Endothelial cell of umbilical vein (primary cell): ENCODE results near the gene ALDH1A3. TPM values are rescaled to one million over a fixed set of nuclear protein-coding genes. Genes with fewer than 3 reads are reported as not detected.

Experiments
- BruUV-seq: library from RNA; stranded (reverse); fragments of 400-500 nt; replicated peaks from 2 replicates; lab custom pipeline; 2021; lab: Mats Ljungman, UMichigan
- CTCF ChIA-PET: fragments of 300-600, 350-600 bp; sonication (Branson Sonifier 250); formaldehyde crosslinking; loops from one replicate; lab custom pipeline; 2021; ENCODE audit warnings: antibody characterized with exemption, inconsistent platforms; lab: Charles Lee
- POLR2A ChIA-PET: fragments of 300-600, 350-600 bp; sonication (Branson Sonifier 250); formaldehyde crosslinking; loops from one replicate; lab custom pipeline; 2021; ENCODE audit warnings: antibody characterized with exemption, inconsistent platforms; lab: Charles Lee
- DNase-seq: peaks from one replicate; pipeline ENCODE4 v3.0.0-alpha.2; 2011; ENCODE audit warnings: low read depth, low spot score
- FAIRE-seq: peaks from 2 replicates; lab custom pipeline; 2011; peaks lifted over from hg19 to GRCh38; lab: Jason Lieb, UNC
- H2AFZ ChIP-seq: 2 replicates; pipeline ENCODE4 v1.6.0; 2012; ENCODE audit warnings: low read depth, low read length, control low read depth, inconsistent platforms
- H3K27ac ChIP-seq: 2 replicates; pipeline ENCODE4 v1.5.1; 2011; ENCODE audit warnings: low read depth, mild to moderate bottlenecking, control low read depth, low read length, moderate library complexity; ENCODE audit not compliant: insufficient read depth
- H3K27me3 ChIP-seq, 2 experiments: 2 replicates each; pipeline versions ENCODE4 v1.6.0 to v1.6.1; 2011; ENCODE audit warnings: low read length in 2 of 2, mixed read lengths in 1 of 2; ENCODE audit not compliant: control insufficient read depth in 2 of 2, insufficient read depth in 2 of 2
- H3K36me3 ChIP-seq, 2 experiments: 2 replicates in 1 of 2; 3 replicates in 1 of 2; pipeline ENCODE4 v1.5.1; 2011; ENCODE audit warnings: low read length in 2 of 2, mild to moderate bottlenecking in 1 of 2, moderate library complexity in 1 of 2; ENCODE audit not compliant: control insufficient read depth in 2 of 2, insufficient read depth in 2 of 2; ENCODE audit errors: extremely low read depth in 1 of 2
- H3K4me1 ChIP-seq: 3 replicates; pipeline ENCODE4 v1.5.1; 2011; ENCODE audit warnings: mild to moderate bottlenecking, low read length; ENCODE audit not compliant: control insufficient read depth, insufficient read depth; ENCODE audit errors: extremely low read depth
- H3K4me2 ChIP-seq: 2 replicates; pipeline ENCODE4 v1.6.1; 2011; ENCODE audit warnings: low read length, control low read depth, mixed read lengths; ENCODE audit not compliant: insufficient read depth
- H3K4me3 ChIP-seq, 3 experiments: fragments of 200-600 bp in 1 of 3; sonication (generic), shearing (Covaris generic) in 1 of 3; replicated peaks in 1 of 3; 2 replicates each; pipeline ENCODE4 v1.5.1; 2011 to 2016; ENCODE audit warnings: control low read depth in 3 of 3, low read length in 3 of 3, mild to moderate bottlenecking in 2 of 3, inconsistent platforms in 1 of 3, low read depth in 1 of 3, moderate library complexity in 1 of 3; ENCODE audit not compliant: insufficient read depth in 1 of 3
- H3K79me2 ChIP-seq: 2 replicates; pipeline ENCODE4 v1.6.0; 2012; ENCODE audit warnings: low read length, inconsistent platforms; ENCODE audit not compliant: control insufficient read depth, insufficient read depth
- H3K9ac ChIP-seq: replicated peaks from 2 replicates; pipeline ENCODE3; 2011; ENCODE audit warnings: low read length, control low read depth; ENCODE audit not compliant: insufficient read depth; ENCODE audit errors: extremely low read depth
- H3K9me1 ChIP-seq: replicated peaks from 3 replicates; pipeline ENCODE4 v1.6.0; 2011; ENCODE audit warnings: mild to moderate bottlenecking, low read length; ENCODE audit not compliant: control insufficient read depth, insufficient read depth; ENCODE audit errors: extremely low read depth
- H3K9me3 ChIP-seq: replicated peaks from 2 replicates; pipeline ENCODE4 v1.5.1; 2012; ENCODE audit warnings: low read length, inconsistent platforms; ENCODE audit not compliant: control insufficient read depth, insufficient read depth
- H4K20me1 ChIP-seq: replicated peaks from 2 replicates; pipeline ENCODE3; 2011; ENCODE audit warnings: mild to moderate bottlenecking, low read length; ENCODE audit not compliant: control insufficient read depth, insufficient read depth; ENCODE audit errors: extremely low read depth
- CTCF ChIP-seq, 2 donors: IDR thresholded peaks; 1 replicate in 1 of 2; 2 replicates in 1 of 2; pipeline ENCODE4 v1.5.1; 2011; ENCODE audit warnings: low read length in 2 of 2, mild to moderate bottlenecking in 2 of 2, moderate library complexity in 2 of 2, control low read depth in 1 of 2, inconsistent platforms in 1 of 2, low read depth in 1 of 2; ENCODE audit not compliant: insufficient read depth in 1 of 2; ENCODE audit errors: extremely low read depth in 1 of 2
- EZH2 ChIP-seq: IDR thresholded peaks from 2 replicates; pipeline ENCODE4 v1.6.1; 2012; ENCODE audit warnings: borderline replicate concordance, low read depth, mild to moderate bottlenecking, moderate library complexity, low read length, inconsistent platforms; ENCODE audit not compliant: severe bottlenecking
- FOS ChIP-seq: IDR thresholded peaks from 2 replicates; pipeline ENCODE4 v1.6.1; 2011; ENCODE audit warnings: mild to moderate bottlenecking, low read length, moderate library complexity, borderline replicate concordance; ENCODE audit not compliant: insufficient read depth
- GATA2 ChIP-seq: IDR thresholded peaks from 2 replicates; pipeline ENCODE4 v1.7.0; 2011; ENCODE audit warnings: low read depth, mild to moderate bottlenecking, moderate library complexity, mixed read lengths, low read length; ENCODE audit not compliant: insufficient read length, insufficient read depth
- JUN ChIP-seq: IDR thresholded peaks from 2 replicates; pipeline ENCODE4 v1.6.1; 2011; ENCODE audit warnings: borderline replicate concordance, low read depth; ENCODE audit not compliant: insufficient read length, insufficient read depth
- MAX ChIP-seq: IDR thresholded peaks from 2 replicates; pipeline ENCODE4 v1.6.1; 2011; ENCODE audit not compliant: insufficient read depth, insufficient read length
- MYC ChIP-seq: IDR thresholded peaks from one replicate; pipeline ENCODE4 v1.6.1; 2011; ENCODE audit warnings: mild to moderate bottlenecking, low read depth, low read length
- POLR2A ChIP-seq: IDR thresholded peaks from 2 replicates; pipeline ENCODE4 v1.6.1; 2012; ENCODE audit warnings: low read depth, mild to moderate bottlenecking, control low read depth, low read length
- POLR2AphosphoS5 ChIP-seq: IDR thresholded peaks from 2 replicates; pipeline ENCODE4 v1.6.1; 2012; ENCODE audit warnings: low read depth, mild to moderate bottlenecking, control low read depth, low read length, moderate library complexity; ENCODE audit not compliant: insufficient read depth
- dilution Hi-C: fragments of 300-500 bp; cut with MboI; formaldehyde crosslinking; loops from one replicate; pipeline ENCODE4 v1.15.0; 2019; ENCODE audit warnings: low sequenced_read_pairs; ENCODE audit not compliant: extremely low pct_ligation_motif_present
- intact Hi-C: fragments of 100-400 bp; cut with micrococcal nuclease; formaldehyde crosslinking; loops from one replicate; pipeline ENCODE4 v1.10.0; 2022
- polyA plus RNA-seq, 4 experiments: library from polyadenylated mRNA; depleted of rRNA in 3 of 4; stranded (reverse) in 3 of 4; unstranded in 1 of 4; fragments of >200 nt; gene quantifications; 2 replicates each; pipeline versions ENCODE4 v1.2.1 to v1.2.3, GENCODE V29; 2011 to 2012; ENCODE audit warnings: missing spikeins in 1 of 4
- total RNA-seq: library from RNA; stranded (reverse); gene quantifications from 2 replicates; pipeline ENCODE4 v1.2.3, GENCODE V29; 2021

The ALDH1A3 gene
- total and polyA plus RNA-seq, 2 donors (not counting 3 experiments of a cell fraction or from before 2014, with no cell fraction given): 2.8 to 5.8 TPM

DNA sequence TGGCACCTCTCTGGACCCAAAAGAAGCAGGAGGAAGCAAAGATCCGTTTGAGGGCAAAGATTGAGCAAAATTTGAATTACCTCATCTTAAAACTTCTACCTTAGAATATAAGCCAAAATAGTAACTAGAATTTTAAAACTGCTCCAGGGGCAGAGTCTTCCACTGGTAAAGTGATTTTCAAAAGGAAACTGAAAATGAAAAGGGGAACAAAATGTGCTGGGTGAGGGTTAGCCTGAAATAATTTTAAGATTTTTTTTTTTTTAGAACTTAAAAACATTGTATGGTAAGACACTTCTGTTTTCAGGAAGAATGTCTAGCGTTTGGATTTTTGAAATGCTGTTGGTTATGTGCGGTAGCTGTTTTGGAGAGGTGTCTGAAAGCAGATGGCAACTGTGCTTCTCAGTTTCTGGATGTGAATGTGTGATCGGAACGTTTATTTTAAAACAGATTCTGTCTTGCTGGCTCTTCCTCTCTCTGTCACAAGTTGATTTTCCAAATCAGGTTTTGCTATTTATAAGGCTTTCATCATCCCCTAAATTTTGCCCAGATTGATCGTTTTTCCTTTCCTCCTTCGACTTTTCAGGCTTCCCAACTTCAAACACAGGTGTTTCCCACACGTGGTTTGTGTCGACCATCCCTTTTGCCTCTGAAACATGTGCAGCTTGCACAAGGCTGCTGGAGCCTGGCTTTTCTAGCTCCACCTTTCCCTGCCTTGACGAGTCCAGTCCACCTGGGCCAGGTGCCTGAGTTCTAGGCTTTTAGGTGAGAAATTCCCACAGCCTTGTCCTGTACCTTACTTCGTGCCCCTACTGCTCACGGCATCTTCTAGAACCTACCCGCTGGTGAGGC lies 42.8 kb downstream of the ALDH1A3 start:
- ChIA-PET POLR2A (no interaction called here), CTCF (interaction anchor here (9.2 kb wide), 1 partner anchor 87 kb away, joined by 371 read pairs; no protein-coding TSS in a partner anchor)
- DNase-seq: no peak
- FAIRE-seq: no peak
- Histone ChIP-seq H3K4me3 (no peak overlapping the region), H3K4me1 (peaks cover 14% of the 10 kb centered on the region), H3K79me2 (peaks cover 10% of the 10 kb centered on the region), H3K4me2 (no peak overlapping the region), H3K27ac (no peak overlapping the region), H3K36me3 (peaks cover 0 to 9% of the 10 kb centered on the region in 2 experiments), H4K20me1 (no peaks in the 10 kb centered on the region), H3K9me1 (no peaks in the 10 kb centered on the region), H3K27me3 (no peaks in the 10 kb centered on the region), H3K9me3 (no peaks in the 10 kb centered on the region), H3K9ac (no peak overlapping the region), H2AFZ (no peak overlapping the region)
- no TSS peak for BruUV-seq
- intact Hi-C loops: no loop called here
- dilution Hi-C loops: no loop called here
- no peak for TF ChIP-seq POLR2A
- no peak for TF ChIP-seq POLR2AphosphoS5

- Histone ChIP-seq H3K4me1 (peaks cover 10% of the 10 kb centered on the region), H3K4me3 (no peak overlapping the region), H3K79me2 (peaks cover 10% of the 10 kb centered on the region), H3K27me3 (no peaks in the 10 kb centered on the region), H3K27ac (no peak overlapping the region), H3K36me3 (peaks cover 0 to 9% of the 10 kb centered on the region in 2 experiments), H3K9me1 (no peaks in the 10 kb centered on the region), H3K4me2 (no peak overlapping the region), H3K9me3 (no peaks in the 10 kb centered on the region), H2AFZ (no peak overlapping the region), H3K9ac (no peak overlapping the region), H4K20me1 (no peaks in the 10 kb centered on the region)
- intact Hi-C loops: no loop called here
- CTCF ChIA-PET: no interaction called here
- BruUV-seq: no TSS peak
- no peak for DNase-seq
- POLR2A ChIA-PET: no interaction called here
- dilution Hi-C loops: no loop called here
- TF ChIP-seq POLR2A (no peak), EZH2 (no peak), JUN (no peak), MAX (no peak), GATA2 (no peak), CTCF (IDR thresholded peaks at IDR 0.05; ENCODE audit: extremely low read depth in 1 of 2, insufficient read depth in 1 of 2, low read depth in 1 of 2, low read length in 2 of 2) (no peak), FOS (no peak), MYC (no peak), POLR2AphosphoS5 (no peak)
- FAIRE-seq: no peak
Measured at GRCh38 chr15:100923076-100923475, 43.4 kb downstream of the ALDH1A3 start.
